Measurements from ENCODE around the gene ARHGAP25. TPM values are rescaled to one million over a fixed set of nuclear protein-coding genes. Genes with fewer than 3 reads are reported as not detected.

The ARHGAP25 gene
- polyA plus RNA-seq, 3 donors: 20.8 to 56.8 (median 36.3) TPM

DNA sequence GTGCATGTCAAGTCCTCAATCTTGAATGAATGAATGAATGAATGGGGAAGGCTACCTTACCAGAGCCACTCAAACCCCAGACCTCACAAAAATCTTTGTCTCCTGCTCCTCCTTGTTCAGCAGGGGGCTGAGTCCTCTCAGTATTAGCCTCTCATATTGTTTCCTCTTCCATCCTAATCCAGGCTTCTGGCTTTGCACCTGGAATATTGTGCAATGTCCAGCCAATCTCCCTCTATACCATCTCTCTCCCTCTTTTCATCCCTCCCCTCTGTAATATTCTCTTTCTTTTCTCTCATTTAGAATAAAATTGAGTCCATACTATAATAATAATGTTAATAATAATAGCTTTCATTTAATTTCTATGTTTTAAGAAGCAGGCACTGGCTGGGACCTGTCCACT is 34.3 kb downstream of the ARHGAP25 start:
- no peaks in the 10 kb centered on the region for H4K20me1 ChIP-seq (ENCODE audit: insufficient read depth, low read length)
- peak overlapping the region; percentile 15 to 93 (median 89) for H3K27ac Mint-ChIP-seq
- no peak overlapping the region for H2AFZ ChIP-seq (ENCODE audit: insufficient read depth, low read depth, low read length, poor library complexity, severe bottlenecking)
- no peaks in the 10 kb centered on the region for H3K27me3 ChIP-seq (ENCODE audit: control insufficient read depth in 2 of 2, insufficient read depth in 2 of 2, low read length in 2 of 2)
- H3K4me3 Mint-ChIP-seq: no peak overlapping the region
- TF ChIP-seq CTCF (IDR thresholded peaks at IDR 0.05): no peak
- no peak overlapping the region for H3K4me2 ChIP-seq (replicated peaks; ENCODE audit: extremely low read depth, low read length, poor library complexity, severe bottlenecking)
- peaks cover 93% of the 10 kb centered on the region for H3K79me2 ChIP-seq (ENCODE audit: insufficient read depth, low read length)
- intact Hi-C loops (cut with micrococcal nuclease): loop anchor here in 1 of 2 donors (5.0 kb wide), 1 partner anchor 38 kb away; no protein-coding TSS in a partner anchor
- peak overlapping the region in 1 of 3 experiments; percentile 55 for H3K4me3 ChIP-seq (replicated peaks in 1 of 3; ENCODE audit: low read depth in 2 of 3, low read length in 3 of 3)
- peak overlapping the region; percentile 5 to 93 for H3K27ac ChIP-seq (ENCODE audit: low read depth in 1 of 2, low read length in 2 of 2)
- no peak for DNase-seq
- H3K4me1 Mint-ChIP-seq: peaks cover 98% of the 10 kb centered on the region
- H3K9me3 ChIP-seq (replicated peaks in 1 of 2; ENCODE audit: control insufficient read depth in 1 of 2, insufficient read depth in 1 of 2, low read length in 2 of 2): no peaks in the 10 kb centered on the region
- H3K36me3 ChIP-seq (replicated peaks in 1 of 2; ENCODE audit: control insufficient read depth in 1 of 2, insufficient read depth in 2 of 2, low read length in 2 of 2): peaks cover 0 to 10% of the 10 kb centered on the region in 2 donors
- peaks cover 98 to 100% of the 10 kb centered on the region in 2 donors for H3K4me1 ChIP-seq (ENCODE audit: control insufficient read depth in 1 of 2, insufficient read depth in 2 of 2, low read length in 2 of 2)
- H3K9ac ChIP-seq (ENCODE audit: insufficient read depth, low read length, poor library complexity, severe bottlenecking): no peak overlapping the region
- H3K36me3 Mint-ChIP-seq: peaks cover 17 to 23% of the 10 kb centered on the region in 2 donors
- peaks cover 0 to 4% (median 0%) of the 10 kb centered on the region in 7 donors for H3K9me3 Mint-ChIP-seq
- no peaks in the 10 kb centered on the region for H3K27me3 Mint-ChIP-seq (ENCODE audit: low read depth in 3 of 3)

GRCh38 chr2:68769586-68770270 is 35.1 kb downstream of the ARHGAP25 start:
- DNase-seq: no peak
- Mint-ChIP-seq H3K9me3 (peaks cover 0 to 4% (median 0%) of the 10 kb centered on the region in 7 donors), H3K36me3 (peaks cover 17 to 23% of the 10 kb centered on the region in 2 donors), H3K27me3 (ENCODE audit: low read depth in 3 of 3) (no peaks in the 10 kb centered on the region), H3K27ac (peak overlapping the region; percentile 89 to 95 (median 93)), H3K4me3 (peak overlapping the region; percentile 39 to 67), H3K4me1 (peaks cover 97% of the 10 kb centered on the region)
- peaks cover 98 to 100% of the 10 kb centered on the region in 2 donors for H3K4me1 ChIP-seq (ENCODE audit: control insufficient read depth in 1 of 2, insufficient read depth in 2 of 2, low read length in 2 of 2)
- no peak for TF ChIP-seq CTCF (IDR thresholded peaks at IDR 0.05)
- no peaks in the 10 kb centered on the region for H4K20me1 ChIP-seq (ENCODE audit: insufficient read depth, low read length)
- H3K27me3 ChIP-seq (ENCODE audit: control insufficient read depth in 2 of 2, insufficient read depth in 2 of 2, low read length in 2 of 2): no peaks in the 10 kb centered on the region
- 88% methylated on average over 6 of the region's 6 CpGs for WGBS (ENCODE audit: insufficient coverage)
- H3K4me3 ChIP-seq (replicated peaks in 1 of 3; ENCODE audit: low read depth in 2 of 3, low read length in 3 of 3): peak overlapping the region in 1 of 3 experiments; percentile 31
- H3K9me3 ChIP-seq (replicated peaks in 1 of 2; ENCODE audit: control insufficient read depth in 1 of 2, insufficient read depth in 1 of 2, low read length in 2 of 2): no peaks in the 10 kb centered on the region
- no peak overlapping the region for H2AFZ ChIP-seq (ENCODE audit: insufficient read depth, low read depth, low read length, poor library complexity, severe bottlenecking)
- no peak overlapping the region for H3K9ac ChIP-seq (ENCODE audit: insufficient read depth, low read length, poor library complexity, severe bottlenecking)
- peak overlapping the region; percentile 46 to 93 for H3K27ac ChIP-seq (ENCODE audit: low read depth in 1 of 2, low read length in 2 of 2)
- H3K79me2 ChIP-seq (ENCODE audit: insufficient read depth, low read length): peaks cover 90% of the 10 kb centered on the region
- H3K36me3 ChIP-seq (replicated peaks in 1 of 2; ENCODE audit: control insufficient read depth in 1 of 2, insufficient read depth in 2 of 2, low read length in 2 of 2): peaks cover 0 to 10% of the 10 kb centered on the region in 2 donors
- intact Hi-C loops (cut with micrococcal nuclease): loop anchor here in 1 of 2 donors (5.0 kb wide), 2 partner anchors 32 to 38 kb away; no protein-coding TSS in a partner anchor
- peak overlapping the region; percentile 42 for H3K4me2 ChIP-seq (replicated peaks; ENCODE audit: extremely low read depth, low read length, poor library complexity, severe bottlenecking)

Data from CD14-positive monocyte (primary cell).